ENCODE data around the gene SORL1.
A peak's percentile ranks its signal among the peaks of the same experiment; 100 is the strongest.
"Not testable (repeated sequence)": the region's sequence is repeated elsewhere in the genome, so short reads cannot be mapped to it uniquely, and the experiment has no call there.

SORL1 gene

DNA sequence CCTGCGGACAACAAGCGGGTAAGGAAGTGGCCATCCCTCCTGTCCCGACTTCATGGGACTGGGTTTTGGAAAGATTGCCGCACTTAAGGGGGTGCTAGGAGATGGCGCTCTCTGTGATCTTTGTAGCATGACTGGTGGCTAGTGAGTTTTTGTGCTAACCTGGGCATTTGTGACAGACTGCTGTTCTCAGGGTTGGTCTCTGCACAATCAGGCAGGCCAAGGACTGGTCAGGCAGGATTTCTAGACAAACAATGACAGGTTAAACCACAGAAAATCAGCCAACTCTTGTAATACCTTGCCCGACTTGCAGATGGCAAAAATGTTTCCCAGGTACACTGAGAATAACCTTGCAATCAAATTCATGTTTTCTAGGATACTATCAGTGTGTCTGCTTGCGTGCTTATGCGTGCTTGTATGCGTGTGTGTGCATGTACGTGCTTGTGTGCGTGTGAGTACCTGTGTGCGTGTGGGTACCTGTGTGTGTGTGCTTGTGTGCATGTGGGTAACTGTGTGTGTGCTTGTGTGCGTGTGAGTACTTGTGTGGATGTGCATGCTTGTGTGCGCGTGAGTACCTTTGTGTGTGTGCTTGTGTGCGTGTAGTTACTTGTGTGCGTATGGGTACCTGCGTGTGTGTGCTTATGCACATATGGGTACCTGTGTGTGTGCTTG, 26.2 kb downstream of the SORL1 start:
- no peak for DNase-seq (ENCODE audit: low read depth in 2 of 2)

GRCh38 chr11:121478895-121479697, 27.0 kb downstream of the SORL1 start:
- no peak for DNase-seq (ENCODE audit: low read depth in 2 of 2)

DNA sequence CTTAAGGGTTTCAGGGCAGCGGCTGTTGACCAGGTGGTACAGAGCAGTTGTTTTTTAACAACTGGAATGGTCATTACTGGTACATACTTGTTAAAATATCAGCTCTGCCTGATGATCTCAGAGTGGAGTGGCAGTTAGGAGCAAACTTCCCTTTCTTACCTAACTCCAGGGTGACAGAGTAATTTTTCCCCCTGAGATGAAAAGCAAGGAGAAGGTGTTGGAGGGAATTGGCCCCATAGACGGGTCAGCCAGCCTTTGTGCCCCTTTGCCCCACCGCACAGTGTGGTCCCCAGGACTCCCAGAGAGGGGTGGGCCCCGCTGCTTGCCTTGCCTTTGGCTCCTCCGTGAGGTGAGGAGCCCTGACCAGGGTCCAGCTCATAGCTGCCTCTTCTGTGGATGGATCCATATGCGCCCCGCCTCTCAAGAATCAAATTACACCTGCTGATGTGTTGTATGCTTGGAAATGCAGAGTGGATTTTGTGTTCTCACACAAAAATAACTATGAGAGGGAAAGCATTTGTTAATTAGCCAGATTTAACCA, 27.7 kb downstream of the SORL1 start:
- no peak for DNase-seq (ENCODE audit: low read depth in 2 of 2)

DNA sequence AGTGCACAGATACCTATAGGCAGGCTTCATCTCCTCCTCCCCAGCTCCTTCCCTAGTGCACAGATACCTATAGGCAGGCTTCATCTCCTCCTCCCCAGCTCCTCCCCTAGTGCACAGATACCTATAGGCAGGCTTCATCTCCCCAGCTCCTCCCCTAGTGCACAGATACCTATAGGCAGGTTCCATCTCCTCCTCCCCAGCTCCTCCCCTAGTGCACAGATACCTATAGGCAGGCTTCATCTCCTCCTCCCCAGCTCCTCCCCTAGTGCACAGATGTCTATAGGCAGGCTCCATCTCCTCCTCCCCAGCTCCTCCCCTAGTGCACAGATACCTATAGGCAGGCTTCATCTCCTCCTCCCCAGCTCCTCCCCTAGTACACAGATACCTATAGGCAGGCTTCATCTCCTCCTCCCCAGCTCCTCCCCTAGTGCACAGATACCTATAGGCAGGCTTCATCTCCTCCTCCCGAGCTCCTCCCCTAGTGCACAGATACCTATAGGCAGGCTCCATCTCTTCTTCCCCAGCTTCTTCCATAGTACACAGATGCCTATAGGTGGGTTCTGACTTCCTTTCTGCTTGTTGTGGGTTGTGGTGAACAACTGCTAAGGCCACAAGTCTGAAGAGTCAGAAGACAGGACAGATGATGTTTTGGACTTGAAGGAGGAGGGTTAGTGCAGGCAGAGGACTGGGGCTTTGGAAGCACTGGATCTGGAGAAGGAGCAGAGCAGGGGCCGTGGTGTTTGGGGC, 29.5 kb downstream of the SORL1 start:
- DNase-seq (ENCODE audit: low read depth in 2 of 2), result not testable (repeated sequence)

DNA sequence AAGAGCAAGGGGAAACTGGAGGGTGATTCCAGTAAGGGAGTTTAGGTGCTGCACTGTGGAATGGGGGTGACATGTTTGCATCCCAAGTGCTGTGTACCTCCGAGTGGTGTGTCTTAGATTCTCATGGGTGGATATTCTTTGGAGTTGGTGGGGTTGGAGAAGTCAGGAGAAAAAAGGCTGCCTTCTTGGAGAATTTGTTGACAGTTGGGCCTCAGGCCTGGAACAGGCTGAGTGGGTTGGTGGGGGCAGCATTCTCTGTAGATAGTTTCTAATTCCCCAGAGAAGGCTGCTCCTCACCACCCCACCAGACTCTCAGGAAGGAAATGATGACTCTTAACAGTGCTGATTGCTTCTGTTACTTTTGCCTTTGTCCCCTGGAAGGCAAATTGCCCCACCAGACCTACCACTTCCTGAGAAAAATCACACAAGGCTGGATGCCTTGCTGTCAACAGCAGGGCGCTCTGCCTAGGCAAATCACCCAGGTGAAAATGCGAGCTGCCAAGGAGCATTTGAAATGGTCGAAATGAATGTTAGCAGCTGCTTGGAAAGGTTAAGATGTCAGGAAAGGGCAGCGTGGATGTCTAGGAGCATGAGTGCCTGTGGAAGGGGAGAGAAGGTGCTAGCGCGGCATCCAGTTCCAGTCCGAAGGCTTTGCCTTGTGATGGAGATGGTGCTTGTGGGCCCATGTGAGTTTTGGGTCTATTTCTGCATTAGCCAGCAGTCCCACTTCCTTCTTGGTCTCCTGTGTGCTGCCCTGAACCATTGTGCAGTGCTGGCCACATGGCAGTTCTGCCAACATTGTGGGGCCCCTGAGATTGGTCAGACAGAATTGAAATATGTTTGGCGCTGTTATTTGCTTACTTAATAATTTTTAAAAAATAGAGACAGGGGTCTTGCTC, 30.4 kb downstream of the SORL1 start:
- peak in 1 of 2 experiments; percentile 7 for DNase-seq (ENCODE audit: low read depth in 2 of 2)

- no peak for DNase-seq (ENCODE audit: low read depth in 2 of 2)
Observed at GRCh38 chr11:121483805-121484480, 31.8 kb downstream of the SORL1 start.

- DNase-seq (ENCODE audit: low read depth in 2 of 2), result no peak
Observed at GRCh38 chr11:121485216-121485615, 33.1 kb downstream of the SORL1 start.

GRCh38 chr11:121486054-121486453, 33.9 kb downstream of the SORL1 start:
- no peak for DNase-seq (ENCODE audit: low read depth in 2 of 2)

GRCh38 chr11:121487191-121487590, 35.1 kb downstream of the SORL1 start:
- DNase-seq (ENCODE audit: low read depth in 2 of 2), result peak in 1 of 2 experiments; percentile 11

- no peak for DNase-seq (ENCODE audit: low read depth in 2 of 2)
Observed at GRCh38 chr11:121488170-121488569, 36.1 kb downstream of the SORL1 start.

DNA sequence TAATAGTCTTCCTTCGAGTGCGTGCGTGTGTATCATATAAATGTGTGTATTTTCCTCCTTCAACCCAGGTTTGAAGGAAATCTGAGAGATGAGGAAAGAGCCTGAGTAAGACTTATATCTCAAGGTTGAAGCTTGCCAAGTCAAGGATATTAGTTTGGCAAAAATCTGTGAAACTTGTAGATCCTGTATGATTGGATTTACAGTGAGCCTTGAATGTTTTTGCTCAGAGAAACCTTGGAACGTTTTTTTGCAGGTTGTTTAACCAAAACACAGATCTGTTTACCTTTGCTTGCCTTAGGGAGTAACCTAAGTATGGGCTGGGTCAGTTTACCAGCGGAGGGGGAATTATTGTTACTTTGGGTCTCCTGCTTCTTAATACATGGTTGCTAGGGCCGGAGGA, 36.5 kb downstream of the SORL1 start:
- no peak for DNase-seq (ENCODE audit: low read depth in 2 of 2)

DNA sequence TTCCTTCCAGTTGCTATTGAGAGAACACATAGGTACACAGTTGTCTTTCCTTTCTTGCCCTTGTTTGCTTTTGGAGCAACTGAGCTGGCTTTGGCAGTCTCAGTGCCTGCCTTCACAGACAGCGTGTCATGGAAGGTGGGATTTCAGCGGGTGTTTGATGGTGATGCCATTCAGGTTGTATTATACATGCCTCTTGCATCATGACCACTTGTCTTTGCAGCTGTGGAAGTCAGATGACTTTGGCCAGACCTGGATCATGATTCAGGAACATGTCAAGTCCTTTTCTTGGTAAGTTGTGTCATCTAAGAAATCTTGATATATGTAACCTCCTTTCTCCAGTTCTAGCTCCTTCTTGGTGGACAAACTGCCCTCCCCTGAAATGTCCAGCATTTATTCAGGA, 37.7 kb downstream of the SORL1 start:
- DNase-seq (ENCODE audit: low read depth in 2 of 2), result no peak

GRCh38 chr11:121494355-121495099, 42.4 kb downstream of the SORL1 start:
- DNase-seq (ENCODE audit: low read depth in 2 of 2), result no peak

DNA sequence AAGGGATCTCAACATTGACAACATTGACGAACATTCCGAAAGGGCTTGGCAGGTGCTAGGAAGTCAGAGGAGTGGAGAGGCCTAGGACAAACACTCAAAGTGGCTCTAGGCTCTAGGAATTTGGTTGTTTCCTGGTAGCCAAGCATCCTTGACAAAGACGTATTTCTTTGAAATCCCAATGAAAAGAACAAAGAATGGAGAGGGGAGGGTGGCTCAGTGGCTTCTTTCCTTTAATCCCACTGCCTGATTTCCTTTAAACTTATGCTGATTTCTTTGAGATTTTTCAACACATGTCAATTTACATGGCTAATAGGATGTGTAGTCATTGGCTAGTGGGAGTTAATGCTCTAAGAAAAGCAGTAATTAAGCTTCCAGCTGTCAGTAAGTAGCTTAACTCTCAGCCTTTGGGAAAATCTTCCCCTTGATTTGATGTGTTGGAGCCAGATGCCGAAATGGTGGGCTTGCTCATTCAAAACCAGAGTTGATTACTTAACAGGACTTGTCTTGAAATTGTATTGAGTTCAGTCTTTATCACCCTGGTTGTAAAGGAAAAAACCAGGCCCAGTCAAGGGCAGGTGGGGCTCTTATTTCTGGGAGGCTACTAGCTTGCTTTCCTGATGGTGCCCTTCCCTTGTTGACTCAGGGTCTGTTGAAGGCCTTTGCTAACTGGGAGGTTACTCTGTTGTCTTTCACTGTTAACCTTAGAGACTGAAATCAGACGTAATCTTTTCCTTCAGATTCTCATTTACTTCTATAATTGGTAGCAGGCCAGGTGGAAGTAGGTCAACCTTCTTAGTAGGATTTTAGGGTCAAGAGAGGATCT, 45.3 kb downstream of the SORL1 start:
- DNase-seq (ENCODE audit: low read depth in 2 of 2), result no peak

DNA sequence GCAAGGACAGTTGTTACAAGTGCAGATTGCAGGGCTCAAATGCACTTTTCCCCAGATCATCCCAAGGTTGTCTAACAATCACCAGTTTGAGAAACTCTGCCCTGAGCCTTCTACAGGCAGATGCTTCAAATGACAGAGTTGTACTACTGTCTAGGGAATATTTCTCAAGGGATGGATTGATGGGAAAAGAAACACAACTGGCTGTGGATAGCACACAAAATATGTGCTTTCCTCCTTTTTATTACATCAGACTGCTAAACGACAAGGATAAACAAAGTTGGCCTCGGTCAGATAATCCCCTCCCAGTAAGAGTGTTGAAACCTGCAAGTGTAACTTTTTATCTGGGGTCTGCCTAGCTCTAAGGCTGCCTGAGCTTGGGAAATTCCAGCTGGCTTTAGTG, 47.3 kb downstream of the SORL1 start:
- no peak for DNase-seq (ENCODE audit: low read depth in 2 of 2)

- DNase-seq (ENCODE audit: low read depth in 2 of 2), result no peak
Observed at GRCh38 chr11:121500275-121500674, 48.2 kb downstream of the SORL1 start.

DNA sequence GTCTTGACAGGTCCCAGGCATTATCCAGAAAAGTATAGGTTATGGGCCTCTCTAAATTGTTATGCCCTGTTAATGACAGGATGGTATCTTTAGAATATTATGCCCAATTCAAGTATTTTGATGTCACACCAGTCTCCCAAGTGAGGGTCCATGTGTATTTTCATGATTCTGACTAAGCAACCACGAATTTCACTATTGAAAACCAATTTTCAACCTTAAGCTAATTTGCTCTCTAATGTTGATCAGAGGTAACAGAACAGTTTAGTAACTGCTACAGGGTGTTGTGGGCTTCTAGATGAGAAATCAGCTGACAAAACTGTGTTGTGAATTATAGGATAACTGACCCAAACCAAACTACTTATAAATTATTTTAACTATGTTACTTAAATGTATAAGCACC, 48.6 kb downstream of the SORL1 start:
- DNase-seq (ENCODE audit: low read depth in 2 of 2), result no peak

- no peak for DNase-seq (ENCODE audit: low read depth in 2 of 2)
Observed at GRCh38 chr11:121503051-121503450, 50.9 kb downstream of the SORL1 start.

DNA sequence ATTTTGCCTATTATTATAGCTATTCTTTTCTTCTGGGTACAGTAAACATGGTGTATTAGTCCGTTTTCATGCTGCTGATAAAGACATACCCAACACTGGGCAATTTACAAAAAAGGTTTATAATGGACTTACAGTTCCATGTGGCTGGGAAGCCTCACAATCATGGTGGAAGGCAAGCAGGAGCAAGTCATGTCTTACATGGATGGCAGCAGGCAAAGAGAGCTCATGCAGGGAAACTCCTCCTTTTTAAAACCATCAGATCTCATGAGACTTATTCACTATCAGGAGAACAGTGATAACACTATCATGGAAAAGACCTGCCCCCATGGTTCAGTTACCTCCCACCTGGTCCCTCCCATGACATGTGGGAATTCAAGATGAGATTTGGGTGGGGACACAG, 54.1 kb downstream of the SORL1 start:
- not testable (repeated sequence) for DNase-seq (ENCODE audit: low read depth in 2 of 2)

Measured in fibroblast of skin of left quadriceps (primary cell).